KMS-11 (cell line): Measurements from ENCODE around the gene ANKLE2.

ENCODE experiments used
- H2AFZ ChIP-seq: fragments of 200-600 bp; sonication (generic); 2 replicates; pipeline ENCODE4 v1.6.1; 2016; ENCODE audit warnings: antibody characterized with exemption, mixed run types, low read depth
- H3K27ac ChIP-seq: fragments of 200-600 bp; sonication (generic); 2 replicates; pipeline ENCODE4 v1.6.1; 2016; ENCODE audit warnings: mild to moderate bottlenecking, mixed run types
- H3K27me3 ChIP-seq: fragments of 200-600 bp; sonication (generic); 2 replicates; pipeline ENCODE4 v1.6.1; 2017; ENCODE audit warnings: mild to moderate bottlenecking, low read depth, mixed run types, moderate library complexity; ENCODE audit not compliant: insufficient read depth
- H3K36me3 ChIP-seq: fragments of 200-600 bp; sonication (generic); 2 replicates; pipeline ENCODE4 v1.6.1; 2017; ENCODE audit warnings: mild to moderate bottlenecking, mixed run types; ENCODE audit not compliant: insufficient read depth
- H3K4me1 ChIP-seq: fragments of 200-600 bp; sonication (generic); 2 replicates; pipeline ENCODE4 v1.6.1; 2016; ENCODE audit warnings: mild to moderate bottlenecking, low read depth, mixed run types; ENCODE audit not compliant: poor library complexity, severe bottlenecking
- H3K4me2 ChIP-seq: fragments of 200-600 bp; sonication (generic); 2 replicates; pipeline ENCODE4 v1.7.0; 2016; ENCODE audit warnings: mild to moderate bottlenecking, mixed run types
- H3K4me3 ChIP-seq: fragments of 200-600 bp; sonication (generic); IDR thresholded peaks from 2 replicates; pipeline ENCODE4 v1.6.1; 2017; ENCODE audit warnings: low read depth, low read length, mixed read lengths; ENCODE audit not compliant: insufficient read depth
- H3K79me2 ChIP-seq: fragments of 200-600 bp; sonication (generic); 2 replicates; pipeline ENCODE4 v1.6.1; 2016; ENCODE audit warnings: low read depth, mixed run types; ENCODE audit not compliant: insufficient read depth
- H3K9ac ChIP-seq: fragments of 200-600 bp; sonication (generic); 2 replicates; pipeline ENCODE4 v1.6.1; 2016; ENCODE audit warnings: mild to moderate bottlenecking, mixed run types
- H4K20me1 ChIP-seq: fragments of 200-600 bp; sonication (generic); 2 replicates; pipeline ENCODE4 v1.6.1; 2016; ENCODE audit warnings: mild to moderate bottlenecking, mixed run types; ENCODE audit not compliant: insufficient read depth
- TF ChIP-seq, protein P1 (sequence below): fragments of 200-600 bp; sonication (generic); conservative IDR thresholded peaks from 2 replicates; pipeline ENCODE4 v1.6.1; 2017; ENCODE audit warnings: low read depth, mild to moderate bottlenecking, antibody characterized with exemption, low read length, moderate library complexity, mixed read lengths

The ANKLE2 gene

DNA sequence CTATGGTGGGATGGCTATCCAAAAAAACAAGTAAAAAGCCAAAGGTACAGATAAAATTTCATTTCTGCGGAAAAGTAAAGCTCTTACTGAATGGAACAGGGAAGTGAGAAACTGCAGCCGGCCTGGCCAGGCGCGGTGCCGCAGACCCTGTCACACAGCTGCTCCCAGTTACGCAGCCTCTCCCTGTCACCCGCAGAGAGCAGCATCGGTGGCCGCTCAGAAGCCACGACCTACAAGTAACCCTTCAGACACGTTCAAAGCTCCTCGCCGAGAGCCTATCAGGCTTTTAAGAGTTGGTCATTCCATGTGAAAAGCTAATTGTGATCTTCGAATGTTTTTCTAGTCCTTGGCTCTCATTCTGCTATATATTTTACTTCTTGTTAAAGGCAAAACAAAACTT is 11.0 kb upstream of the ANKLE2 start:
- no peak overlapping the region for H3K27ac ChIP-seq
- TF ChIP-seq, protein P1, sequence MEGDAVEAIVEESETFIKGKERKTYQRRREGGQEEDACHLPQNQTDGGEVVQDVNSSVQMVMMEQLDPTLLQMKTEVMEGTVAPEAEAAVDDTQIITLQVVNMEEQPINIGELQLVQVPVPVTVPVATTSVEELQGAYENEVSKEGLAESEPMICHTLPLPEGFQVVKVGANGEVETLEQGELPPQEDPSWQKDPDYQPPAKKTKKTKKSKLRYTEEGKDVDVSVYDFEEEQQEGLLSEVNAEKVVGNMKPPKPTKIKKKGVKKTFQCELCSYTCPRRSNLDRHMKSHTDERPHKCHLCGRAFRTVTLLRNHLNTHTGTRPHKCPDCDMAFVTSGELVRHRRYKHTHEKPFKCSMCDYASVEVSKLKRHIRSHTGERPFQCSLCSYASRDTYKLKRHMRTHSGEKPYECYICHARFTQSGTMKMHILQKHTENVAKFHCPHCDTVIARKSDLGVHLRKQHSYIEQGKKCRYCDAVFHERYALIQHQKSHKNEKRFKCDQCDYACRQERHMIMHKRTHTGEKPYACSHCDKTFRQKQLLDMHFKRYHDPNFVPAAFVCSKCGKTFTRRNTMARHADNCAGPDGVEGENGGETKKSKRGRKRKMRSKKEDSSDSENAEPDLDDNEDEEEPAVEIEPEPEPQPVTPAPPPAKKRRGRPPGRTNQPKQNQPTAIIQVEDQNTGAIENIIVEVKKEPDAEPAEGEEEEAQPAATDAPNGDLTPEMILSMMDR: no peak
- no peaks in the 10 kb centered on the region for H3K79me2 ChIP-seq
- no peak overlapping the region for H2AFZ ChIP-seq
- no peak overlapping the region for H3K9ac ChIP-seq
- no peak overlapping the region for H3K4me2 ChIP-seq
- no peak overlapping the region for H3K4me3 ChIP-seq
- no peaks in the 10 kb centered on the region for H4K20me1 ChIP-seq
- H3K4me1 ChIP-seq: no peaks in the 10 kb centered on the region
- no peaks in the 10 kb centered on the region for H3K36me3 ChIP-seq
- H3K27me3 ChIP-seq: no peaks in the 10 kb centered on the region

DNA sequence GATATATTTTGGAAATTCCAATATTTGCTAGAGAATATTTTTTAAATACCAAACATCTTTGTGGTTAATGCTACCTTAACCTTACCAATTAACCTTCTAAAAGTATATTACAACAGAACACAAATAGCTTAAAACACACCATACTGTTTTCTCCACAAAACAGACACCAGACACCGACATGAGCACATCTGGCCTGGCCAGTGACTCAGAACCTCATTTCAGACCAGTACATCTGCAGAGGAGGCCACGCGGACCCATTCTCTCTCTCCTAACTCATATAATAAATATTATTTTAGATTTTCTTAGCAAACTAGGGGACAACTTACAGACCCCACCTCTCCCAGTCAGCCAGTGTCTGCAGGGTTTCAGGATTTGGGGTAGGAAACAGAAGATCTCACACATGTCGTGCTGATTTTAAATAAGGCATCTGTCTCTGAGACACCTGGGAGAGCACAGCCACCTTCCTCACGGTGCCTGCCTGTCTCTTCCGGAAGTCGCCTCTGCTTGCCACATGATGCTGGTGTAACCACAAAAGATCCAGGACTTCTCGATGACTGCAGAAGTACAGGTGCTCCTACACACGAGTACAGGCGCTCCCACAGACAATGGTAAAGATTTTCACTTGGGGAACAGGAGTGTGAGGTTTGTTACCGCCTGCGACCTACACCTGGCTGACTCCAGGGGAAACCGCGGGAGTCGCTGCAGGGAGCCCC is 9.7 kb upstream of the ANKLE2 start:
- TF ChIP-seq, protein P1: no peak
- no peaks in the 10 kb centered on the region for H3K79me2 ChIP-seq
- no peaks in the 10 kb centered on the region for H3K4me1 ChIP-seq
- H3K27me3 ChIP-seq: no peaks in the 10 kb centered on the region
- H3K4me3 ChIP-seq: no peak overlapping the region
- H4K20me1 ChIP-seq: no peaks in the 10 kb centered on the region
- H3K9ac ChIP-seq: no peak overlapping the region
- no peaks in the 10 kb centered on the region for H3K36me3 ChIP-seq
- no peak overlapping the region for H3K4me2 ChIP-seq
- H2AFZ ChIP-seq: no peak overlapping the region
- no peak overlapping the region for H3K27ac ChIP-seq

DNA sequence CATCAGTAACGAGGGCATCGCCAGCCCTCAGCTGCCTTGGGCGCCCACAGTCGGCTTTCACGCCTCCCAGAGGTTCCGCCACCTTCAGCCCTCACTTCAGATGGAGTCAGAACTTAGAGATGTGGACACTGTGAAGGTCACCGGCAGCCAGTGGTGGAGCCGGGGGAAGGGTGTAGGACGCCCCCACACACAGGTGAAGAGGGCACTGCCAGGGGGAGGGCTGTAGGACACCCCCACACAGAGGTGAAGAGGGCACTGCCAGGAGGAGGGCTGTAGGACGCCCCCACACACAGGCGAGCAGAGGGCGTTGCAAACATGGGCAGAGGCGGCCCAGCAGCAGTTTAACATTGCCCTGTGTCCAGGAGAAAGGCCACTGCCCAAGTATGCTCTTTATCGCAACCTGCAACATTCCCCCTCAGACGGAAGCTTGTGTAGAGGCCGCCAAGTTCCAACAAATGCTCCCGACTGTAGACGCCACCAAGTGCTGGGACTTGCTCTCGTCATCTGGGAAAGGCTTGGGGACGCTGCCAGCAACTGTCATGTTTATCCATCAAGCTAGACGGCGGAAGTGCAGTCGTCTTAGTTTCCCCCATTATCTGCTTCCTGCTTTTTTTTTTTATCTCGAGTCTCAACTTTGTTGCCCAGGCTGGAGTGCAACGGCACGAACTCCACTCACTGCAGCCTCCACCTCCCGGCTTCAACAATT is 4.9 kb upstream of the ANKLE2 start:
- Histone ChIP-seq H4K20me1 (no peaks in the 10 kb centered on the region), H3K36me3 (no peaks in the 10 kb centered on the region), H3K9ac (no peak overlapping the region), H2AFZ (no peak overlapping the region), H3K4me3 (no peak overlapping the region), H3K79me2 (no peaks in the 10 kb centered on the region), H3K27ac (no peak overlapping the region), H3K4me1 (no peaks in the 10 kb centered on the region), H3K27me3 (no peaks in the 10 kb centered on the region), H3K4me2 (no peak overlapping the region)
- TF ChIP-seq, protein P1: no peak

DNA sequence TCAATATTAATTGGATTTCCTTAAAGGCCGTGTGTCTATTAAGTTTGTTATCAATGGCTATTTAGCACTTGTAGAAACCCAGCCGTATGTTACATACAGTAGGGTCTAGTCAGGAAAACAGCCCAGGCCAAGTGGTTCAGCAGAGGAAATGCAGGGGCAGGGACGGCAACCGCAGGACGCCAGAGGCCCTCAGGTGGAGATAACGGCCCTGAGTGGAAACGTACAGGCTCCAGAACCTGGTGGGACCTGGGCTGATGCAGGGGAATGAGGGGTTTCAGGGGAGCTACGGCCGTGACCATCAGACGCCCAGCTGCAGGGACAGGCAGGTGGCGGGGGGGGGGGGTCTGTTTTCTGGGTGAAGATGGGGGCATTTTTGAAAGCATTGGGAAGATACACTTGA is 3.7 kb upstream of the ANKLE2 start:
- H3K36me3 ChIP-seq: no peaks in the 10 kb centered on the region
- H2AFZ ChIP-seq: no peak overlapping the region
- no peak overlapping the region for H3K9ac ChIP-seq
- no peaks in the 10 kb centered on the region for H3K27me3 ChIP-seq
- TF ChIP-seq, protein P1: no peak
- H3K79me2 ChIP-seq: peaks cover 9% of the 10 kb centered on the region
- no peak overlapping the region for H3K4me3 ChIP-seq
- H3K4me1 ChIP-seq: no peaks in the 10 kb centered on the region
- no peaks in the 10 kb centered on the region for H4K20me1 ChIP-seq
- H3K4me2 ChIP-seq: no peak overlapping the region
- H3K27ac ChIP-seq: no peak overlapping the region
